Measurements from ENCODE around the gene PGAP2.
"Not testable (repeated sequence)": the region's sequence is repeated elsewhere in the genome, so short reads cannot be mapped to it uniquely, and the experiment has no call there.

The PGAP2 gene

DNA sequence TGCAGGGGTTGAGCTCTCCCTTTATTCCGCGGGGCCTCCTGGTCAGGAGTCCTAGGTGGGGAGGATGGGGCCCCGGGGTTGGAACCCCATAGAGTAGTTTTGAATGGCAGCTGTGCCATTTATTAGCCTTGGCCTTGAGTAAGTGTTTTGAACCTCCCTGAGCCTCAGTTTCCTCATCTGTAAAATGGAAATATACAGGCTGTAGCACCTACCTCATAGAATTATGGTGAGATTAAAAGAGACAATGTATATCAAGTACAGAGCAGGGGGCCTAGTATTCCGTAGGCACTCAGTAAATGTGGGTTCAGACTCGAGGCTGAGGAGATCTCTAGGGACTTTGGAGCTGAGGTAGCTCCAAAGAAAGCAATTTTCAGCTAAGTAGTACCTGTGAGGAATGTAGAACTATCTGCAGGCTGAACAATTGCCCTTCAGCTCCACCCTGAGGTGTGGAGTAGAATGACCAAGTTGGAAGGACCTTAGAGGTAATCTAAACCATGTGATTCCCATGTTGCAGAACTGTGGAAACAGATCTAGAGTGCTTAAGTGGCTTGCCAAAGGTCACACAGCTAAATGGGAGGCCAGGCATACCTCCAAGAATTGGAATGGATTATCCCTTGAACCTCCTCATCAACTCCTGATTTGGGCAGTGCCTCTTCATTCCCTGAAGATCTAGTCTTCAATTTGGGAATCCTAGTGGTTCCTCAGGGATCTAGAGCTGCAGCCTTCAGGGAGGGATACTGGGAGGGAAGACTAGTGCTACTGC, 682 bp downstream of the PGAP2 start:
- DNase-seq, result peak; percentile 71

- DNase-seq, result no peak
These were observed 1.2 kb downstream of the PGAP2 start for GRCh38 chr11:3809624-3809928.

DNA sequence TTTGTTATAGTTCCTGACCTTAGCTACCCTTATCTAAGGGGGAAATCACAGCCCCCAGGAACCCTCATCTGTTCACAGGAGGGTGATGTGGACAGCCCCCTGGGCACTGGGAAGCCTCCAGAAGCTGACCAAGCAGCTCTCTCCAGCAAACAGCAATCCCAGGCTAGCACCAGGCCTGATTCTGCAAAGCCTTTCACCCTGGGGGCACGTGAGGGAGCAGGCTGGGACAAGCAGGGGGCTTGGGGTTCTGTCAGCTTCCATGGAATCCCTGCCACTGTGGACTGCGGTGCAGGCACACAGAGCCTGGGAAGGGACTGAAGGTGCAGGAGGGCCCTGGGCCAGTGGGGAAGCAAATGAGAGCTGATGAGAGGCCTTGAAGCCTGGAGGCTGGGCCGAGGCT, 2.1 kb downstream of the PGAP2 start:
- no peak for DNase-seq

DNA sequence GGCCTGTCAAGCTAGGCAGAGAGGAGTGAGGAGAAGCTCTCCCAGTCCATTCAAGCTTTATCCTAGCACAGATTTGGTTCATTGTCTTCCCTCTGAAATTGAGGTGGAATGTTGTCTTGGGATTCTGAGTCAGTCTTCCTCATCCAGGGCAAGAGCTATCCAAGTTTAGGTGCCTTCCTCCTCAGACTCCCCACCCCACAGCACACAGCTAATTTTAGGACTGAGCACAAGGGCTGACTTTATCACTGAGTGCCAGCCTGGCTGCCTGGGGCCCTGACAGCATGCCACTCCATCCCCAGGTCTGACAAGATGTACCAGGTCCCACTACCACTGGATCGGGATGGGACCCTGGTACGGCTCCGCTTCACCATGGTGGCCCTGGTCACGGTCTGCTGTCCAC, 2.6 kb downstream of the PGAP2 start:
- DNase-seq, result no peak

- not testable (repeated sequence) for DNase-seq
These were observed 6.5 kb downstream of the PGAP2 start for GRCh38 chr11:3814832-3815231.

GRCh38 chr11:3815845-3816244, 7.5 kb downstream of the PGAP2 start:
- DNase-seq, result no peak

DNA sequence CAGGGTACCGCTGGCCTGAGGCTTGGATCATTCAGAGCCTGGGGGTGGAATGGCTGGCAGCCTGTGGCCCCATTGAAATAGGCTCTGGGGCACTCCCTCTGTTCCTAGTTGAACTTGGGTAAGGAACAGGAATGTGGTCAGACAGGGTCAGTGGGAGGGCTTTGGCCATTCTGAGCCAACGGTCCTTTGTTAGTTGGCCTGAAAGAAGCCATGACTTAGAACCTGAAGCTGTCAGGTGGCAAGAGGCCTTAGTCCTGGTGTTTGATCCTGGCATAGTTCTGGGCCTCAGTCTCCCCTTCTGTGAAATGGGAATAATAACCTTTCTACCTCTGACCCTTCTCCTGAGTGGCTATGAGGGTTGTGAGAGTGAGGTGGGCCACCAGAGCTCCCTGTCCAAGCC, 8.3 kb downstream of the PGAP2 start:
- no peak for DNase-seq

DNA sequence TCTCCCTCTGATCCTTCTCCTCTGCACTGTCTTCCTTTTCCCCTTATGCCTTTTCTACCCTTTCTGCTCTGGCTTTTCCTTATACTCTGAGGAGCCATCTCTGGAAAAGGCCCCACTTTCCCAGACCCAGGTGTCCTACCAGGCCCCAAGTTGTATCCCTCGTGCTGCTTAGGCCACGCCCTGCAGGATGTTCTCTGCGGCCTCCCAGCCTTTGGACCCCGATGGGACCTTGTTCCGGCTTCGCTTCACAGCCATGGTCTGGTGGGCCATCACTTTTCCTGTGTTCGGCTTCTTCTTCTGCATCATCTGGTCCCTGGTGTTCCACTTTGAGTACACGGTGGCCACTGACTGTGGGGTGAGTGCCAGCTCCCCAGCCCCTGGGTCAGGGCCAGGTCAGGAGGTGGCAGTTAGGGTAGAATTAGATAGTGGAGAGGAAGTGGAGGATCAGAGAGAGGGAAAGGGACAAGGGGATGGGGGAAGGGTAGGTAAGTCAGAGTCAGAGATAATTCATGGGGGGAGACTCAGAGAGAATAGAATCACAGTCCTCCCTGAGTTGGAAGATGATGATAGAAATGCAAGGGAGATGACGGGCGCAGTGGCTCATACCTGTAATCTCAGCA, 8.9 kb downstream of the PGAP2 start:
- no peak for DNase-seq

DNA sequence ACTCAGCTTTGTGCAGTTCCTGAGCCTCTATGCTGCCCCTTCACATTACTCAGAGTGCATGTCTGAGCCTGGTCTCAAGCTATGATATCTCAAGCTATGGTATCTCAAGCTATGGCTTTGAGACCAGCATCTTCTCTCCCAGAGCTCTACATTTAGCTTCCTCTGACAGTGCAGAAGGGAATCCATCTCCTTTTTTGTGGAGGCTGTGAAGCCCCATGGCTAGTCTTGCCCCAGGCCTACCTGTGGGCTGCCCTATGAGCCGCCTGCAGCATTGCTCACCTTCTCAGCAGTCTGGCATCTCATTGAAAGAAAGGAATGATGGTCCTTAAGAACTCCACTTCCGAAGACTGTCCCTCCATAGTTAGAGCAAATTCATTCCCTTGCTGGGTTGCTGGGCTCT, 12.6 kb downstream of the PGAP2 start:
- DNase-seq, result no peak

DNA sequence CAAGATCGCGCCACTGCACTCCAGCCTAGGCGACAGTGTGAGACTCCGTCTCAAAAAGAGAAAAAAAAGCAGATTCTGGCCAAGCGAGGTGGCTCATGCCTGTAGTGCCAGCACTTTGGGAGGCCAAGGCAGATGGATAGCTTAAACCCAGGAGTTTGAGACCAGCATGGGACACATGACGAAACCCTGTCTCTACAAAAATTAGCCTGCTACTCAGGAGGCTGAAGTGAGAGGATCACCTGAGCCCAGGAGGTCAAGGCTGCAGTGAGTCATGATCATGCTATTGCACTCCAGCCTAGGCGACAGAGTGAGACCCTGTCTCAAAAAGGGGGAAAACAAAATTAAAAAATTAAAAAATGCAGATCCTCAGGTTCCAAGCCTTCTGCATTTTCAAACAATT, 14.0 kb downstream of the PGAP2 start:
- no peak for DNase-seq

GRCh38 chr11:3823303-3823702, 14.9 kb downstream of the PGAP2 start:
- DNase-seq, result no peak

DNA sequence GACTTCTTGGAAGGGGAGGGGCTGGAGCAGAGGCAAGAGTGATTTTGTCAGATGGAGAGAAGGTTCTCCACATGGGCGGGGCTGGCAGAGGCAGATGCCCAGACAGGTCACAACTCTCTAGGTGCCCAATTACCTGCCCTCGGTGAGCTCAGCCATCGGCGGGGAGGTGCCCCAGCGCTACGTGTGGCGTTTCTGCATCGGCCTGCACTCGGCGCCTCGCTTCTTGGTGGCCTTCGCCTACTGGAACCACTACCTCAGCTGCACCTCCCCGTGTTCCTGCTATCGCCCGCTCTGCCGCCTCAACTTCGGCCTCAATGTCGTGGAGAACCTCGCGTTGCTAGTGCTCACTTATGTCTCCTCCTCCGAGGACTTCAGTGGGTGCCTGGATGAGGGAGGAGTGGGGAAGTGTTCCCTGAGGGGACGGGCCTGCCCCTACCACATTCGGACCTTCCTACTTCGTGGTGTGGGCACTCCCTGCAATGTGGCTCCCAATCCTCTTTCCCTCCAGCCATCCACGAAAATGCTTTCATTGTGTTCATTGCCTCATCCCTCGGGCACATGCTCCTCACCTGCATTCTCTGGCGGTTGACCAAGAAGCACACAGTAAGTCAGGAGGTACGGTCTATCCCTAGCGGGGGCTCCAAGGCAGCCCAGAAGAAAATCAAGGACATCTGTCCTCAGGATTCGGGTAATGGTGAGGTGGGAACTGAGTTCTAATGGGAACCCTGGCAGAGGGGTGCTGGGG, 15.6 kb downstream of the PGAP2 start:
- no peak for DNase-seq

DNA sequence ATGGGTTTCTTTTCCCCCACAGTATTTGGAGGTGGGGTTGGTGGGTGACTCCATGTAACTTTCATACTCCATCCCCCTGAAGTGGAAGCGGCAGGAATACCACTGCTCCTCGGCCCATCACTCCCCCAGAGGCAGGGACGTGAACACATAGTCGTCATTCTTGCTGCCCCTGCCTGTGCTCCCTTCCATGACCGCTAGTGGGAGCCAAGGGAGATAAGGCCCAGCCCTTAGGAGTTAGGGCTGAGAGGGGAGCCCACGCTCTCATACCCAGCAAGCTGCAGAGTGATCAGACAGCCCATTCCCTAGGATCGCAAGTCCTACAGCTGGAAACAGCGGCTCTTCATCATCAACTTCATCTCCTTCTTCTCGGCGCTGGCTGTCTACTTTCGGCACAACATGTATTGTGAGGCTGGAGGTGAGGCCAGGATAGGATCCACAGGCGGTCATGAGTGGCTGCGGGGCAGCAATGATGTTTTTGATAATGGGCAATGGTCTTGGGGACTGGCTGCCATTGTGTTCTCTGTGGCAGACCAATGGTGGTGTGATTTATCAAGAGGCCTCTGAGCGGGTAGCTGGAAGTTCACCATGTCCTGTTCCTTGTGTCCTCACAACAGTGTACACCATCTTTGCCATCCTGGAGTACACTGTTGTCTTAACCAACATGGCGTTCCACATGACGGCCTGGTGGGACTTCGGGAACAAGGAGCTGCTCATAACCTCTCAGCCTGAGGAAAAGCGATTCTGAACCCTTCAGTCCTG, 16.5 kb downstream of the PGAP2 start:
- peak; percentile 83 for DNase-seq

DNA sequence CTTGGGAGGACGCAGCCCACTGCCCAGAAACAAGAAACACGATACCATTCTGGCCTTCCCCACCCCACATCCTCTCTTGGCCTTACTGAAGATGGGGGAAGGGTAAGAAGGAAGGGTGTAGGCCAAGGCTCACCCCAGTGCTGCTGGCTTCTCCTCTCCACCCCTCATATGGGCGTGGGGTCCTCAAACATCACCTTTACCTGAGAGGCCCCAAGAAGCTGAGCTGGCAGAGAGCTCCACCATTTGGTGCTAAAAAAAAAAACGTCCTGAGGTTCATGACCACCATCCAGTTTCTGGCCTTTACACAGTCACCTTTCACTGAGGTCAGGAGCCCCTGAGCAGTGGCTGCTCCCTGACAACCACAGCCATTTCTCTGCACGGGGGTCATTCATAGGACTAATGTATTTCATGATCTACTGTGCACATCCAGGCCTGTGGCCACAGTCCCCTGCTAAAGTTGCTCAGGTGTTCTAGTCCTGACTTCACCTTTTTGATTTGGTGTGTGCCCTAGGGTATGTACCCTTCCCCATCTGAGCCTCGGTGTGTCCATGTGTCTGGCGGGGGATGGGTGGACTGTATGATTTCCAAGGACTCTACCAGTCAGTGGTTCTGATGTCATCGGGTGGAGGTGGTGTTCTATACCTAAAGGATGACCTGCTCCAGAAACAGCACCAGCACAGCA, 17.3 kb downstream of the PGAP2 start:
- no peak for DNase-seq

DNA sequence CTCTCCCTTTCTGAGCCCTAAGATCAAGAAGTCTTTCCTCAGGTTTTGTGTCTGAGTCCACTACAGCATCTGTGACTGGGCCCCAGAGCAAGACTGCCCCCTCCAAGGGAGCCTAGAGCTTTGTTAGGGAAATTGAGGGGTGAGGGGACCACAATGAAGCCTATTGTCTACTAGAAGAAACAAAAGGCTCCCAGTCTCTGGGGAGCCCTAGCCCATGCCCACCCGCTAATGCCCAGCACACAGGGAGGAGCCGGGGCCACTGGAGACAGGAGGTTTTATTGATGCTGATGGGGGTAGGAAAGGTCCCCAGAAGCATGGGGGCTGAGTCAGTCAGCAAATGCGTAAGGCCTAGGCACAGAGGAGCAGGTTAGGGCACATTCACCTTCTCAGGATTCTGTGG, 18.4 kb downstream of the PGAP2 start:
- no peak for DNase-seq

- DNase-seq, result no peak
These were observed 19.2 kb downstream of the PGAP2 start for GRCh38 chr11:3827434-3828186.

DNA sequence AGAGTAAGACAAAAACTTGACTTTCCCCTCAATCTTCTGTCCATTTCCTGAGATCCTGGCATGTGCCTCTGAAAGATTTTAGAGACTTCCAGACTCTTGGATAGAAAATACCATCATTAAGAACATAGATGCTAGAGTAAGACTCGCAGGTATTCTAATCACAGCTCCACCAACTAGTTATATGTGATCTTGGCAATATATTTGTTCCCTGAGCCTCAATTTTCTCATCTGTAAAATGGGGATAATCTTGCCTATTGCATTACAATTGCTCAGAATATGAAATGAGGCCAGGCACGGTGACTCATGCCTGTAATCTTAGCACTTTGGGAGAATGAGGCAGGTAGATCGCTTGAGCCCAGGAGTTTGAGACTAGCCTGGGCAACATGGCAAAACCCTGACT, 21.7 kb downstream of the PGAP2 start:
- no peak for DNase-seq

DNA sequence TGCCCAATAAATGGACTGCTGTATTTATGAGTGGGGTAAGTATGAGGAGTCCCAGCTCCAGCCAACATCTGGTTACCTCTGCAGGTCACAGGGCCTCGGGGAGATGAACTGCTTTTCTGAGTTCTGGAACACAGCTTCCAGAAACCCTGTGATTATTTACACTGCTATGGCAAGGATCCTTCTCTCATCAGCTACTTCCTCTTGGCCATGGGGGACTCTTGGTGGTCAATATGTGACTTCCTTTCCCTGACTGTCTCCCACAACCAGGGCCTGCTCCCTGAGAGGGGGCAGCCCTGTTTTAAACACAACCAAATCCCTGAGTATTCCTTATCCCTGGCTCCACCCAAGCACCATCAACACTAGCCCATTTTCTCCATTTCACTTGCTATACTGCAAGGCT, 22.4 kb downstream of the PGAP2 start:
- DNase-seq, result no peak

- DNase-seq, result peak; percentile 87
These were observed 23.2 kb downstream of the PGAP2 start for GRCh38 chr11:3831378-3832239.

GRCh38 chr11:3832816-3833215, 24.5 kb downstream of the PGAP2 start:
- DNase-seq, result no peak

GRCh38 chr11:3833449-3833848, 25.1 kb downstream of the PGAP2 start:
- no peak for DNase-seq

Data from inflammatory macrophage treated with lipopolysaccharide for 4 hours (primary cell).